Activated CD8-positive, alpha-beta T cell treated with anti-CD3 and anti-CD28 coated beads for 36 hours (primary cell): Measurements from ENCODE around the gene INSL3. TPM values are rescaled to one million over a fixed set of nuclear protein-coding genes. Genes with fewer than 3 reads are reported as not detected.

ENCODE experiments used
- ATAC-seq: fragments of 200-7000 bp; cut with Tn5 transposase; one replicate; pipeline ENCODE4 v1.10.0; 2021; ENCODE audit warnings: mild to moderate bottlenecking, moderate library complexity
- CTCF ChIA-PET: fragments of 350-600 bp; sonication (Branson Sonifier 250); formaldehyde crosslinking; loops from one replicate; lab custom pipeline; 2021; ENCODE audit warnings: antibody characterized with exemption; lab: Charles Lee
- POLR2A ChIA-PET: fragments of 350-600 bp; sonication (Branson Sonifier 250); formaldehyde crosslinking; loops from one replicate; lab custom pipeline; 2021; ENCODE audit warnings: antibody characterized with exemption; lab: Charles Lee
- DNase-seq: peaks from one replicate; pipeline ENCODE4 v3.0.0-alpha.2; 2020
- H3K27ac Mint-ChIP-seq: one replicate; pipeline ENCODE4 v1.8.0; 2021; ENCODE audit warnings: mild to moderate bottlenecking, mixed read lengths
- H3K27me3 Mint-ChIP-seq: one replicate; pipeline ENCODE4 v1.8.0; 2021; ENCODE audit warnings: mixed read lengths
- H3K36me3 Mint-ChIP-seq: one replicate; pipeline ENCODE4 v1.8.0; 2021; ENCODE audit warnings: low read depth, mixed read lengths
- H3K4me1 Mint-ChIP-seq: one replicate; pipeline ENCODE4 v1.8.0; 2021; ENCODE audit warnings: low read depth, mixed read lengths
- H3K4me3 Mint-ChIP-seq: one replicate; pipeline ENCODE4 v1.8.0; 2021; ENCODE audit warnings: mild to moderate bottlenecking, moderate library complexity, mixed read lengths
- H3K9me3 Mint-ChIP-seq: one replicate; pipeline ENCODE4 v1.8.0; 2021; ENCODE audit warnings: mixed read lengths
- CTCF ChIP-seq: fragments of 200-600 bp; IDR thresholded peaks from one replicate; pipeline ENCODE4 v1.8.0; 2022; ENCODE audit warnings: antibody characterized with exemption, mild to moderate bottlenecking
- intact Hi-C: fragments of 100-400 bp; cut with micrococcal nuclease; formaldehyde crosslinking; loops from one replicate; pipeline ENCODE4 v1.10.0; 2022
- total RNA-seq, 2 experiments: library from RNA; stranded (reverse); gene quantifications; one replicate each; pipeline ENCODE4 v1.2.3, GENCODE V29; 2021

Gene INSL3
- total RNA-seq, 2 experiments from 2014 or later: 5.9 to 6.9 TPM

DNA sequence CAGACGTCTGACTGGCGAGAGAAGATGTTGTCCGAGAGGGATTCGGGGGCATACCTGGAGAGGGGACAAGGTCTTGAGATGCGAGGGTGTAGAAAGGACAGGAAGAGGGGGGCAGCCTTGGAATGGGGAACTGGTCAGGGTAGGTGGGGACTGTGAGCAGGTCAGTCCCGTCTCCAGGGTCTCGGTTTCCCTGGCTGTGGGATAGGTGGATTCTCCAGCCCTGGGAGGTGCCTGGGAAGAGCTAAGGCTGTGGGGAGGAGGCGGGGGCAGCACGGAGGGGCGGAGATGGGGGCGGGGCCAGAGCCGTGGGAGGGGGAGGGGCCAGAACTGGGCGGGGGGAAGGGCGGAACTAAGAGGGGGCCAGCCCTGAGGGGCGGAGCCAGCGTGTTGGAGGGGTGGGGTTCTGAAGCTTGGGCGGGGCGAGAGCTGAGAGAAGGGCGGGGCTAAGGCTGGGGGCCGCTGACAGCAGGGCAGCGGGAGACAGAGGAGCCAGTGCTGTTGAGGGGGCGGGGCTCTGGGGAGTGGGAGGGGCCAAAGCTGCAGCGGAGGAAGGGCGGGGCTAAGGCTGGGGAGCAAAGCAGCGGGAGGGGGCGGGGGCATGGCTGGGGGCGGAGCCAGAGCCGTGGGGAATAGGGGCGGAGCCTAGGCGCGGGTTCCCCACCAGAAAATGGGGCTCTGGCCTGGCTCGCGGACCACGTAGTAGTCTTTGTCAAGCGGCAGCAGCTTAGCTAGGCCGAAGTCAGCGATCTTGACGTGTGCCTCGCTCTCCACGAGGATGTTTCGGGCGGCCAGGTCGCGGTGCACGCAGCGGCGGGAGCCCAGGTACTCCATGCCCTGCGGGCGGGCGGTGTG, 9.5 kb upstream of the INSL3 start:
- Mint-ChIP-seq H3K36me3 (peaks cover 61% of the 10 kb centered on the region), H3K4me1 (peaks cover 9% of the 10 kb centered on the region), H3K27me3 (no peaks in the 10 kb centered on the region), H3K4me3 (no peak overlapping the region), H3K9me3 (peaks cover 1% of the 10 kb centered on the region), H3K27ac (no peak overlapping the region)
- ChIA-PET CTCF (no interaction called here), POLR2A (interaction anchor here (0.8 to 3.0 kb wide), 6 partner anchors 8 to 34 kb away, joined by 3 to 11 read pairs (median 3); no protein-coding TSS in a partner anchor)
- ATAC-seq: peak; percentile 94
- TF ChIP-seq CTCF: no peak
- DNase-seq: peak; percentile 76
- intact Hi-C loops: no loop called here

- no peak for ATAC-seq
- DNase-seq: no peak
- no peak overlapping the region for H3K27ac Mint-ChIP-seq
- ChIA-PET POLR2A (interaction anchor here (1.2 to 3.0 kb wide), 3 partner anchors 9 to 35 kb away, joined by 3 to 11 read pairs (median 6); no protein-coding TSS in a partner anchor), CTCF (no interaction called here)
- H3K27me3 Mint-ChIP-seq: no peaks in the 10 kb centered on the region
- H3K4me1 Mint-ChIP-seq: peaks cover 3% of the 10 kb centered on the region
- TF ChIP-seq CTCF: no peak
- H3K9me3 Mint-ChIP-seq: peaks cover 1% of the 10 kb centered on the region
- peaks cover 58% of the 10 kb centered on the region for H3K36me3 Mint-ChIP-seq
- intact Hi-C loops: no loop called here
- no peak overlapping the region for H3K4me3 Mint-ChIP-seq
Observed at GRCh38 chr19:17829855-17830566, 8.7 kb upstream of the INSL3 start.

- Mint-ChIP-seq H3K4me1 (peaks cover 3% of the 10 kb centered on the region), H3K4me3 (no peak overlapping the region), H3K27ac (no peak overlapping the region), H3K27me3 (no peaks in the 10 kb centered on the region), H3K36me3 (peaks cover 35% of the 10 kb centered on the region), H3K9me3 (no peaks in the 10 kb centered on the region)
- ATAC-seq (no peak), DNase-seq (no peak)
- intact Hi-C loops: no loop called here
- ChIA-PET CTCF (no interaction called here), POLR2A (interaction anchor here (1.1 to 1.2 kb wide), 2 partner anchors 9 to 24 kb away, joined by 4 read pairs; no protein-coding TSS in a partner anchor)
- TF ChIP-seq CTCF: no peak
Observed at GRCh38 chr19:17826508-17827056, 5.3 kb upstream of the INSL3 start.

- H3K9me3 Mint-ChIP-seq: no peaks in the 10 kb centered on the region
- no peak overlapping the region for H3K27ac Mint-ChIP-seq
- H3K36me3 Mint-ChIP-seq: peaks cover 17% of the 10 kb centered on the region
- no peak for TF ChIP-seq CTCF
- no peak for ATAC-seq
- no peaks in the 10 kb centered on the region for H3K27me3 Mint-ChIP-seq
- no peak overlapping the region for H3K4me3 Mint-ChIP-seq
- H3K4me1 Mint-ChIP-seq: no peaks in the 10 kb centered on the region
- intact Hi-C loops: no loop called here
- ChIA-PET POLR2A (interaction anchor here (0.6 to 4.4 kb wide), 10 partner anchors 8 to 36 kb away, joined by 3 to 23 read pairs (median 6); partner anchors contain the start of gene RPL18A), CTCF (no interaction called here)
- no peak for DNase-seq
Observed at GRCh38 chr19:17824339-17824738, 3.0 kb upstream of the INSL3 start.
